HepG2 (cell line): ENCODE data around the gene PUM1. TPM values are rescaled to one million over a fixed set of nuclear protein-coding genes. Genes with fewer than 3 reads are reported as not detected.

Experiments
- ATF7 ChIP-seq, 2 experiments: fragments of 450-650 bp in 1 of 2; sonication (generic) in 1 of 2; formaldehyde crosslinking in 1 of 2; IDR thresholded peaks; 2 replicates each; pipeline versions ENCODE4 v1.4.0 to v1.6.1; 2016 to 2020; ENCODE audit warnings: antibody characterized with exemption in 1 of 2, mild to moderate bottlenecking in 1 of 2, missing genetic modification reagents in 1 of 2
- ATM ChIP-seq: fragments of 450-650 bp; IDR thresholded peaks from 2 replicates; pipeline ENCODE4 v1.7.1; 2017; ENCODE audit warnings: mild to moderate bottlenecking, borderline replicate concordance
- CREM ChIP-seq, 2 experiments: sonication (generic) in 1 of 2; formaldehyde crosslinking in 1 of 2; IDR thresholded peaks; 2 replicates each; pipeline versions ENCODE4 v1.4.0 to v1.6.1; 2016 to 2020; ENCODE audit warnings: antibody characterized with exemption in 1 of 2, mild to moderate bottlenecking in 1 of 2, missing genetic modification reagents in 1 of 2
- EHMT2 ChIP-seq: fragments of 200-600 bp; sonication (generic); IDR thresholded peaks from 2 replicates; pipeline ENCODE4 v1.7.0; 2017; ENCODE audit warnings: antibody characterized with exemption, low read depth, low read length, borderline replicate concordance
- ELK4 ChIP-seq: sonication (generic); formaldehyde crosslinking; IDR thresholded peaks from 2 replicates; pipeline ENCODE4 v1.9.0; 2021; ENCODE audit warnings: missing genetic modification reagents, borderline replicate concordance
- EZH2 ChIP-seq: conservative IDR thresholded peaks from 2 replicates; pipeline ENCODE4 v1.6.1; 2012; ENCODE audit warnings: mild to moderate bottlenecking, low read depth, low read length, moderate library complexity
- FOSL1 ChIP-seq: sonication (generic); formaldehyde crosslinking; IDR thresholded peaks from 2 replicates; pipeline ENCODE4 v1.9.0; 2021; ENCODE audit warnings: missing genetic modification reagents, borderline replicate concordance
- HDAC1 ChIP-seq: sonication (generic); formaldehyde crosslinking; IDR thresholded peaks from 2 replicates; pipeline ENCODE4 v1.5.1; 2020; ENCODE audit warnings: mild to moderate bottlenecking, missing genetic modification reagents
- HOXA5 ChIP-seq: sonication (generic); formaldehyde crosslinking; IDR thresholded peaks from 2 replicates; pipeline ENCODE4 v1.4.0; 2020; ENCODE audit warnings: missing genetic modification reagents
- NFYB ChIP-seq: sonication (generic); formaldehyde crosslinking; IDR thresholded peaks from 2 replicates; pipeline ENCODE4 v1.4.0; 2020; ENCODE audit warnings: missing genetic modification reagents
- NR2C2 ChIP-seq: sonication (generic); formaldehyde crosslinking; IDR thresholded peaks from 2 replicates; pipeline ENCODE4 v1.4.0; 2020; ENCODE audit warnings: missing genetic modification reagents, mild to moderate bottlenecking, moderate library complexity, borderline replicate concordance
- SP2 ChIP-seq: sonication (generic); formaldehyde crosslinking; IDR thresholded peaks from 2 replicates; pipeline ENCODE4 v1.5.1; 2020; ENCODE audit warnings: mild to moderate bottlenecking, missing genetic modification reagents
- TEAD2 ChIP-seq: sonication (generic); formaldehyde crosslinking; IDR thresholded peaks from 2 replicates; pipeline ENCODE4 v1.9.0; 2021; ENCODE audit warnings: missing genetic modification reagents
- WIZ ChIP-seq: sonication (generic); formaldehyde crosslinking; IDR thresholded peaks from 2 replicates; pipeline ENCODE4 v1.5.1; 2020; ENCODE audit warnings: mild to moderate bottlenecking, missing genetic modification reagents
- ZMYM3 ChIP-seq: sonication (generic); formaldehyde crosslinking; IDR thresholded peaks from 2 replicates; pipeline ENCODE4 v1.5.1; 2020; ENCODE audit warnings: mild to moderate bottlenecking, missing genetic modification reagents
- ZNF20 ChIP-seq: sonication (generic); formaldehyde crosslinking; IDR thresholded peaks from 2 replicates; pipeline ENCODE4 v1.4.0; 2020; ENCODE audit warnings: mild to moderate bottlenecking, moderate library complexity, missing genetic modification reagents
- ZNF543 ChIP-seq: sonication (generic); formaldehyde crosslinking; IDR thresholded peaks from 2 replicates; pipeline ENCODE4 v1.4.0; 2020; ENCODE audit warnings: mild to moderate bottlenecking, missing genetic modification reagents
- ZNF567 ChIP-seq: sonication (generic); formaldehyde crosslinking; IDR thresholded peaks from 2 replicates; pipeline ENCODE4 v1.8.1; 2023; ENCODE audit warnings: mild to moderate bottlenecking, missing genetic modification reagents, borderline replicate concordance
- ZNF598 ChIP-seq: sonication (generic); formaldehyde crosslinking; IDR thresholded peaks from 2 replicates; pipeline ENCODE4 v1.5.1; 2020; ENCODE audit warnings: mild to moderate bottlenecking, missing genetic modification reagents, borderline replicate concordance
- ZNF710 ChIP-seq: sonication (generic); formaldehyde crosslinking; IDR thresholded peaks from 2 replicates; pipeline ENCODE4 v1.5.0; 2020; ENCODE audit warnings: mild to moderate bottlenecking, missing genetic modification reagents, borderline replicate concordance
- ZNF747 ChIP-seq: sonication (generic); formaldehyde crosslinking; IDR thresholded peaks from 2 replicates; pipeline ENCODE4 v1.8.1; 2023; ENCODE audit warnings: missing genetic modification reagents, mild to moderate bottlenecking, borderline replicate concordance
- ZSCAN21 ChIP-seq: sonication (generic); formaldehyde crosslinking; IDR thresholded peaks from 2 replicates; pipeline ENCODE4 v1.8.0; 2022; ENCODE audit warnings: mild to moderate bottlenecking, missing genetic modification reagents, moderate library complexity, borderline replicate concordance
- ZSCAN25 ChIP-seq: sonication (generic); formaldehyde crosslinking; IDR thresholded peaks from 2 replicates; pipeline ENCODE4 v1.8.0; 2022; ENCODE audit warnings: mild to moderate bottlenecking, missing genetic modification reagents
- polyA plus RNA-seq, 8 experiments: library from polyadenylated mRNA; depleted of rRNA in 3 of 8; stranded (reverse) in 7 of 8; unstranded in 1 of 8; fragments of >200 nt; fragmentation: Illumina TruSeq in 4 of 8; extraction: Trizol in 4 of 8; gene quantifications; 2 replicates each; pipeline versions ENCODE4 v1.2.1 to v1.2.3, GENCODE V29; 2011 to 2016; ENCODE audit warnings: low read depth in 4 of 8, missing spikeins in 1 of 8, mixed read lengths in 1 of 8; ENCODE audit not compliant: insufficient read depth in 1 of 8
- total RNA-seq, 5 experiments: library from RNA; depleted of rRNA; stranded (reverse); fragments of >200 nt; fragmentation: Illumina TruSeq; extraction: Trizol; gene quantifications; 2 replicates each; pipeline ENCODE4 v1.2.3, GENCODE V29; 2016; ENCODE audit warnings: low read depth in 1 of 5
- TF ChIP-seq, protein P1 (sequence below): IDR thresholded peaks from 2 replicates; pipeline ENCODE4 v1.6.1; 2016; ENCODE audit warnings: mild to moderate bottlenecking, missing biosample characterization, missing genetic modification reagents
- TF ChIP-seq, protein P2 (sequence below): sonication (generic); formaldehyde crosslinking; IDR thresholded peaks from 2 replicates; pipeline ENCODE4 v1.4.0; 2020; ENCODE audit warnings: missing genetic modification reagents

Gene PUM1
- total and polyA plus RNA-seq, 2 of the 13 experiments (the other 11 are each of a cell fraction or from before 2014, with no cell fraction given): 64.7 to 91.0 TPM

DNA sequence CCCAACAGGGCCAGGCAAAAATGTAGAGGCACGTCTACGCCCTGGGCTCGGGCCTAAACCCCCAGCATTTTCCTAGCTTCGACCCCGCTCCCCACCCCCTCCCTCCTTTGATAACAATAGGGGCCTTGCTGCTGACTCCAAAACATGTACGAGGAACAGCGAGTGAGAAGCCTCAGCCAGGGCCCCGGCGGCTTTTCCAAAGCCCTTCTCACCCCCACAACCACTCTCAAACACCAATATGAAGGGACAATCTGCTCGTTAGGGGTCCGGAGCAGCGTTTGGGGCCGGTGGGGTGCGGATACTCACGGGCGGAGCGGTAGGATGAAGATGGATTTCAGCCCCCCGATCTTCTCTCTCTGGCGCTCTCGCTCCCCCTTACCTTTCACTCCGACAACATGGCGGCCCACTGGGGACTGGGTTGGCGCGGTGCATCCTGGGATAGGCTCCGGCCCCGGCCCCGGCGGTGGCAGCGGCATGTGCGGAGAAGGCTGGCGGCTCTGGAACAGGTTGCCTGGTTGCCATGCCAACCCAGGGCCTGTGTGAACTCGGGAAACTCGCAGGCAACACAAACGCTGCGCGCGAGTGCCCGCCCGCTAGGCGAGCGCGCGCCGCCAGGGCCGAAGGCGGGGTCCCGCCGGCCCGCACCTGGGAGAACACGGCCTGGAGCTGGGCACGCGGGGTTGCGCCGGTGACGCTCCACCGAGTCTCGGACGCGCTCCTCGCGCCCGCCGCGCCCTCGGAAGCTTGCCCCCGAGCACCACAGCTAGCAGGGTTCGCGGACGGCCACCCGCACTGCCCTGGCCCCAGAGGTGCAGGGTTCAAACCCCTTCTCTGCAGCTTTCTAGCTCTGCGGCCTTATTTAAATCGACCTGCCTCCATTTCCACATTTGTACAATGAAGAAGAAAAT, at the start of gene PUM1 (continued):
- peak; percentile 26; the same call in 1 of the 2 replicates for TF ChIP-seq NFYB (CRISPR knock-in tag)
- no peak for TF ChIP-seq ATM
- TF ChIP-seq ZSCAN25: peak; percentile 37; the same call in 1 of the 2 replicates
- TF ChIP-seq ZNF598: no peak
- TF ChIP-seq, protein P1, sequence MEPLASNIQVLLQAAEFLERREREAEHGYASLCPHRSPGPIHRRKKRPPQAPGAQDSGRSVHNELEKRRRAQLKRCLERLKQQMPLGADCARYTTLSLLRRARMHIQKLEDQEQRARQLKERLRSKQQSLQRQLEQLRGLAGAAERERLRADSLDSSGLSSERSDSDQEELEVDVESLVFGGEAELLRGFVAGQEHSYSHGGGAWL (CRISPR knock-in tag): peak; percentile 60
- TF ChIP-seq NR2C2: no peak; the same call in 1 of the 2 replicates
- TF ChIP-seq TEAD2 (CRISPR knock-in tag): 0 out of 2 replicates have a peak, but pooled peaks have one; percentile 35
- no peak for TF ChIP-seq ZNF20 (CRISPR knock-in tag)
- no peak for TF ChIP-seq WIZ (CRISPR knock-in tag)
- TF ChIP-seq ZNF567 (CRISPR knock-in tag): no peak
- TF ChIP-seq, protein P2, sequence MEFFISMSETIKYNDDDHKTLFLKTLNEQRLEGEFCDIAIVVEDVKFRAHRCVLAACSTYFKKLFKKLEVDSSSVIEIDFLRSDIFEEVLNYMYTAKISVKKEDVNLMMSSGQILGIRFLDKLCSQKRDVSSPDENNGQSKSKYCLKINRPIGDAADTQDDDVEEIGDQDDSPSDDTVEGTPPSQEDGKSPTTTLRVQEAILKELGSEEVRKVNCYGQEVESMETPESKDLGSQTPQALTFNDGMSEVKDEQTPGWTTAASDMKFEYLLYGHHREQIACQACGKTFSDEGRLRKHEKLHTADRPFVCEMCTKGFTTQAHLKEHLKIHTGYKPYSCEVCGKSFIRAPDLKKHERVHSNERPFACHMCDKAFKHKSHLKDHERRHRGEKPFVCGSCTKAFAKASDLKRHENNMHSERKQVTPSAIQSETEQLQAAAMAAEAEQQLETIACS (CRISPR knock-in tag): peak; percentile 98
- TF ChIP-seq CREM (IDR thresholded peaks at IDR 0.05): no peak
- TF ChIP-seq CREM (CRISPR knock-in tag; IDR thresholded peaks at IDR 0.05): no peak
- TF ChIP-seq ATF7 (IDR thresholded peaks at IDR 0.05): no peak
- no peak for TF ChIP-seq ATF7 (CRISPR knock-in tag; IDR thresholded peaks at IDR 0.05)
- TF ChIP-seq EZH2: no peak
- no peak for TF ChIP-seq EHMT2
- peak; percentile 70; the same call in 1 of the 2 replicates for TF ChIP-seq ZNF710 (CRISPR knock-in tag)
- TF ChIP-seq FOSL1: no peak
- no peak for TF ChIP-seq HOXA5
- TF ChIP-seq SP2 (CRISPR knock-in tag): no peak
- TF ChIP-seq ZSCAN21 (CRISPR knock-in tag): peak; percentile 91
- TF ChIP-seq ZMYM3 (CRISPR knock-in tag): no peak
- peak; percentile 66; the same call in 1 of the 2 replicates for TF ChIP-seq ZNF543 (CRISPR knock-in tag)
- TF ChIP-seq HDAC1: peak; percentile 78
- no peak for TF ChIP-seq ZNF747 (CRISPR knock-in tag)
- TF ChIP-seq ELK4: peak; percentile 22; the same call in 1 of the 2 replicates
